Spinal cord (tissue), 10 donors: ENCODE data around the gene CLEC4M. TPM values are rescaled to one million over a fixed set of nuclear protein-coding genes. Genes with fewer than 3 reads are reported as not detected.

ENCODE experiments used
- DNase-seq, 6 donors: peaks; one replicate each; pipeline versions ENCODE4 v3.0.0 to v3.0.0-alpha.2; 2013 to 2015; ENCODE audit warnings: low spot score in 6 of 6, low read depth in 4 of 6
- H3K27ac ChIP-seq: one replicate; pipeline ENCODE4 v1.5.1; 2013; ENCODE audit warnings: low read depth, low read length, control low read depth
- H3K27me3 ChIP-seq: one replicate; pipeline ENCODE4 v1.6.1; 2013; ENCODE audit warnings: low read length; ENCODE audit not compliant: control insufficient read depth, insufficient read depth
- H3K36me3 ChIP-seq: one replicate; pipeline ENCODE4 v1.6.1; 2013; ENCODE audit warnings: low read length; ENCODE audit not compliant: control insufficient read depth, insufficient read depth
- H3K4me1 ChIP-seq: one replicate; pipeline ENCODE4 v1.6.1; 2013; ENCODE audit warnings: low read length; ENCODE audit not compliant: control insufficient read depth, insufficient read depth
- H3K4me3 ChIP-seq: one replicate; pipeline ENCODE4 v1.5.1; 2013; ENCODE audit warnings: low read depth, low read length, control low read depth
- H3K9me3 ChIP-seq: one replicate; pipeline ENCODE4 v1.6.1; 2013; ENCODE audit warnings: low read length; ENCODE audit not compliant: control insufficient read depth, insufficient read depth
- WGBS: methylation state at CpG from one replicate; pipeline ENCODE4 v1.1.5; 2013; ENCODE audit warnings: missing lambda C conversion rate; ENCODE audit not compliant: insufficient coverage; 5-methylcytosine and 5-hydroxymethylcytosine counted together
- long read RNA-seq, 4 donors: transcript quantifications; one replicate each; lab custom pipeline, GENCODE V29; 2026
- polyA plus RNA-seq, 2 donors: library from polyadenylated mRNA; unstranded; fragments of 120-200 nt; gene quantifications; one replicate each; pipeline ENCODE4 v1.2.1, GENCODE V29; 2013; ENCODE audit not compliant: insufficient read length in 2 of 2
- total RNA-seq, 2 donors: library from RNA; depleted of rRNA in 1 of 2; stranded (reverse); fragments of 120-200 nt in 1 of 2; fragments of >200 nt in 1 of 2; gene quantifications; one replicate each; pipeline versions ENCODE4 v1.2.3 to v1.2.4, GENCODE V29; 2013 to 2014
- donor health status: healthy.

CLEC4M gene
- 1 to 10 TPM in 1 of 2 donors, under 1 TPM in 1; 0.33 to 1.8 TPM for total RNA-seq
- 1 to 10 TPM in 1 of 2 donors, under 1 TPM in 1; 0.67 to 1.2 TPM for polyA plus RNA-seq
- long read RNA-seq, donor 1, result 0 reads
- long read RNA-seq, donor 2, result 0 reads
- long read RNA-seq, donor 3, result 0 reads
- long read RNA-seq, donor 4, result 0 reads

GRCh38 chr19:7762719-7763293, at the start of gene CLEC4M:
Gene CLEC4M, plus strand, starts transcription at chr19:7763243. Its CDS starts 24 bp downstream, at chr19:7763267.
- Histone ChIP-seq H3K27ac (no peak within 1 kb of the TSS), H3K36me3 (no peaks in the 10 kb centered on the region), H3K27me3 (peaks cover 2% of the 10 kb centered on the region), H3K9me3 (peaks cover 7% of the 10 kb centered on the region), H3K4me3 (no peak within 1 kb of the TSS), H3K4me1 (no peaks in the 10 kb centered on the region)
- no peak for DNase-seq
- 96% methylated on average over 2 of the region's 8 CpGs for WGBS

- H3K27me3 ChIP-seq, result no peaks in the 10 kb centered on the region
- WGBS, result no CpG with 5 or more reads among the region's 1 CpG
- H3K27ac ChIP-seq, result no peak overlapping the region
Measured at GRCh38 chr19:7715671-7716070, 47.4 kb upstream of the CLEC4M start.

GRCh38 chr19:7716762-7717161, 46.3 kb upstream of the CLEC4M start:
- no peak for DNase-seq
- H3K4me1 ChIP-seq, result no peaks in the 10 kb centered on the region
- no peak overlapping the region for H3K27ac ChIP-seq
- whole genome bisulfite sequencing, result no CpG with 5 or more reads among the region's 1 CpG
- H3K36me3 ChIP-seq, result no peaks in the 10 kb centered on the region
- no peaks in the 10 kb centered on the region for H3K9me3 ChIP-seq
- H3K4me3 ChIP-seq, result no peak overlapping the region
- no peaks in the 10 kb centered on the region for H3K27me3 ChIP-seq

More at GRCh38 chr19:7715671-7716070, 47.4 kb upstream of the CLEC4M start:
- no peaks in the 10 kb centered on the region for H3K4me1 ChIP-seq
- no peaks in the 10 kb centered on the region for H3K36me3 ChIP-seq
- no peaks in the 10 kb centered on the region for H3K9me3 ChIP-seq
- peak in 1 of 6 donors; percentile 44 for DNase-seq
- no peak overlapping the region for H3K4me3 ChIP-seq

- 67% methylated on average over 2 of the region's 8 CpGs for WGBS
- no peaks in the 10 kb centered on the region for H3K36me3 ChIP-seq
- H3K4me1 ChIP-seq, result no peaks in the 10 kb centered on the region
- no peak overlapping the region for H3K4me3 ChIP-seq
- H3K27me3 ChIP-seq, result no peaks in the 10 kb centered on the region
- no peak overlapping the region for H3K27ac ChIP-seq
- H3K9me3 ChIP-seq, result no peaks in the 10 kb centered on the region
- DNase-seq, result no peak
Measured at GRCh38 chr19:7718668-7719067, 44.4 kb upstream of the CLEC4M start.

- WGBS, result 83% methylated on average over 2 of the region's 6 CpGs
- H3K27ac ChIP-seq, result no peak overlapping the region
- peak in 1 of 6 donors; percentile 2 for DNase-seq
- H3K27me3 ChIP-seq, result no peaks in the 10 kb centered on the region
- no peaks in the 10 kb centered on the region for H3K9me3 ChIP-seq
- H3K36me3 ChIP-seq, result no peaks in the 10 kb centered on the region
- H3K4me3 ChIP-seq, result no peak overlapping the region
- no peaks in the 10 kb centered on the region for H3K4me1 ChIP-seq
Measured at GRCh38 chr19:7720351-7720750, 42.7 kb upstream of the CLEC4M start.

GRCh38 chr19:7722231-7722651, 40.8 kb upstream of the CLEC4M start:
- H3K27ac ChIP-seq, result no peak overlapping the region
- no peak for DNase-seq
- WGBS, result 40% methylated on average over 3 of the region's 5 CpGs

GRCh38 chr19:7725791-7726190, 37.3 kb upstream of the CLEC4M start:
- no peak for DNase-seq
- 29% methylated on average over 1 of the region's 2 CpGs for WGBS
- Histone ChIP-seq H3K9me3 (no peaks in the 10 kb centered on the region), H3K27ac (no peak overlapping the region), H3K4me3 (no peak overlapping the region), H3K4me1 (peaks cover 5% of the 10 kb centered on the region), H3K27me3 (peaks cover 28% of the 10 kb centered on the region), H3K36me3 (no peaks in the 10 kb centered on the region)

More at GRCh38 chr19:7722231-7722651, 40.8 kb upstream of the CLEC4M start:
- no peaks in the 10 kb centered on the region for H3K27me3 ChIP-seq
- no peak overlapping the region for H3K4me3 ChIP-seq
- H3K9me3 ChIP-seq, result no peaks in the 10 kb centered on the region
- H3K4me1 ChIP-seq, result no peaks in the 10 kb centered on the region
- H3K36me3 ChIP-seq, result no peaks in the 10 kb centered on the region

GRCh38 chr19:7729211-7729610, 33.8 kb upstream of the CLEC4M start:
- Histone ChIP-seq H3K27ac (no peak overlapping the region), H3K4me3 (no peak overlapping the region), H3K9me3 (no peaks in the 10 kb centered on the region), H3K4me1 (peaks cover 5% of the 10 kb centered on the region), H3K36me3 (no peaks in the 10 kb centered on the region), H3K27me3 (peaks cover 48% of the 10 kb centered on the region)
- 15% methylated on average over 13 of the region's 16 CpGs for WGBS
- no peak for DNase-seq

GRCh38 chr19:7729831-7730285, 33.2 kb upstream of the CLEC4M start:
- Histone ChIP-seq H3K9me3 (no peaks in the 10 kb centered on the region), H3K36me3 (no peaks in the 10 kb centered on the region), H3K27ac (no peak overlapping the region), H3K4me3 (no peak overlapping the region), H3K4me1 (peaks cover 5% of the 10 kb centered on the region), H3K27me3 (peaks cover 48% of the 10 kb centered on the region)
- no peak for DNase-seq
- 1% methylated on average over 34 of the region's 34 CpGs for whole genome bisulfite sequencing
